H1 (cell line): Measurements from ENCODE around the gene RPL37A. TPM values are rescaled to one million over a fixed set of nuclear protein-coding genes. Genes with fewer than 3 reads are reported as not detected.

Experiments
- PHF8 ChIP-seq: fragments of 200-600 bp; sonication (generic); conservative IDR thresholded peaks from 2 replicates; pipeline ENCODE4 v1.7.1; 2012; ENCODE audit warnings: low read depth, mild to moderate bottlenecking, inconsistent platforms, low read length, moderate library complexity
- SIN3A ChIP-seq, 2 experiments: IDR thresholded peaks in 1 of 2; conservative IDR thresholded peaks in 1 of 2; 2 replicates each; pipeline ENCODE4 v1.6.1; 2011 to 2012; ENCODE audit warnings: low read length in 2 of 2, improper control_type of control experiment in 1 of 2, low read depth in 1 of 2, mild to moderate bottlenecking in 1 of 2
- polyA plus RNA-seq, 7 experiments: library from polyadenylated mRNA; depleted of rRNA in 3 of 7; stranded (reverse) in 5 of 7; unstranded in 2 of 7; fragments of >200 nt in 5 of 7; fragments of 200-250 nt in 2 of 7; gene quantifications; 1 replicate in 5 of 7; 2 replicates in 1 of 7; 4 replicates in 1 of 7; pipeline versions ENCODE4 v1.2.1 to v1.2.3, GENCODE V29; 2011 to 2013; ENCODE audit warnings: missing spikeins in 2 of 7, mixed read lengths in 2 of 7
- total RNA-seq: library from RNA; stranded (reverse); fragmentation: NEBNext Ultra II Directional; extraction: Animal tissue kit (Norgen Biotek cat#: 25700); gene quantifications from 2 replicates; pipeline ENCODE4 v1.2.1, GENCODE V29; 2021
- TF ChIP-seq, protein P1 (sequence below): IDR thresholded peaks from 2 replicates; pipeline ENCODE4 v1.6.1; 2011; ENCODE audit warnings: low read length, improper control_type of control experiment

The RPL37A gene
- total and polyA plus RNA-seq, 2 of the 8 experiments (the other 6 are each of a cell fraction or from before 2014, with no cell fraction given): 1,737 to 3,180 TPM

- TF ChIP-seq PHF8 (no peak), SIN3A (conservative IDR thresholded peaks at IDR 0.05 in 1 of 2, IDR thresholded peaks at IDR 0.05 in 1 of 2; ENCODE audit: low read depth in 1 of 2, low read length in 2 of 2) (no peak)
- TF ChIP-seq, protein P1, sequence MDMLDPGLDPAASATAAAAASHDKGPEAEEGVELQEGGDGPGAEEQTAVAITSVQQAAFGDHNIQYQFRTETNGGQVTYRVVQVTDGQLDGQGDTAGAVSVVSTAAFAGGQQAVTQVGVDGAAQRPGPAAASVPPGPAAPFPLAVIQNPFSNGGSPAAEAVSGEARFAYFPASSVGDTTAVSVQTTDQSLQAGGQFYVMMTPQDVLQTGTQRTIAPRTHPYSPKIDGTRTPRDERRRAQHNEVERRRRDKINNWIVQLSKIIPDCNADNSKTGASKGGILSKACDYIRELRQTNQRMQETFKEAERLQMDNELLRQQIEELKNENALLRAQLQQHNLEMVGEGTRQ: no peak
- TF ChIP-seq, all 59 proteins: peak for 0
Observed at GRCh38 chr2:216540920-216541319, 42.3 kb downstream of the RPL37A start (continued).
